ENCODE data around the gene PGM2.

PGM2 gene

GRCh38 chr4:37884855-37885487, 58.5 kb downstream of the PGM2 start:
- Mint-ChIP-seq H3K4me1 (ENCODE audit: low read depth) (peaks cover 32% of the 10 kb centered on the region), H3K4me3 (no peak overlapping the region), H3K27ac (peak overlapping the region; percentile 34), H3K27me3 (peaks cover 8% of the 10 kb centered on the region), H3K36me3 (ENCODE audit: low read depth) (no peaks in the 10 kb centered on the region), H3K9me3 (no peaks in the 10 kb centered on the region)
- intact Hi-C loops (cut with micrococcal nuclease): no loop called here

GRCh38 chr4:37885496-37885895, 59.0 kb downstream of the PGM2 start:
- Mint-ChIP-seq H3K36me3 (ENCODE audit: low read depth) (no peaks in the 10 kb centered on the region), H3K4me3 (no peak overlapping the region), H3K4me1 (ENCODE audit: low read depth) (peaks cover 38% of the 10 kb centered on the region), H3K27ac (peak overlapping the region; percentile 34), H3K27me3 (peaks cover 13% of the 10 kb centered on the region), H3K9me3 (no peaks in the 10 kb centered on the region)
- intact Hi-C loops (cut with micrococcal nuclease): no loop called here

GRCh38 chr4:37889849-37890800, 63.6 kb downstream of the PGM2 start:
- Mint-ChIP-seq H3K27ac (peak overlapping the region; percentile 60), H3K4me3 (peak overlapping the region; percentile 74), H3K4me1 (ENCODE audit: low read depth) (peaks cover 37% of the 10 kb centered on the region), H3K9me3 (no peaks in the 10 kb centered on the region), H3K27me3 (peaks cover 13% of the 10 kb centered on the region), H3K36me3 (ENCODE audit: low read depth) (no peaks in the 10 kb centered on the region)
- intact Hi-C loops (cut with micrococcal nuclease): loop anchor here (10.0 kb wide), 1 partner anchor 65 kb away; the partner anchor contains the start of gene PGM2

- Mint-ChIP-seq H3K4me3 (peak within 1 kb of the TSS; percentile 74), H3K9me3 (no peaks in the 10 kb centered on the region), H3K36me3 (ENCODE audit: low read depth) (no peaks in the 10 kb centered on the region), H3K27me3 (peaks cover 13% of the 10 kb centered on the region), H3K27ac (peak within 1 kb of the TSS; percentile 60), H3K4me1 (ENCODE audit: low read depth) (peaks cover 39% of the 10 kb centered on the region)
- intact Hi-C loops (cut with micrococcal nuclease): loop anchor here (10.0 kb wide), 1 partner anchor 66 kb away; the partner anchor contains the start of gene PGM2
These were observed 64.3 kb downstream of the PGM2 start, which contains the start of gene TBC1D1 for GRCh38 chr4:37890801-37891259. TSS of gene TBC1D1 (plus strand) at chr4:37891084. CDS start at chr4:37902096, 11,012 bp downstream.

- intact Hi-C loops (cut with micrococcal nuclease): loop anchor here (10.0 kb wide), 1 partner anchor 67 kb away; the partner anchor contains the start of gene PGM2
- Mint-ChIP-seq H3K27ac (peak overlapping the region; percentile 60), H3K36me3 (ENCODE audit: low read depth) (no peaks in the 10 kb centered on the region), H3K4me1 (ENCODE audit: low read depth) (peaks cover 40% of the 10 kb centered on the region), H3K4me3 (peak overlapping the region; percentile 74), H3K9me3 (no peaks in the 10 kb centered on the region), H3K27me3 (peaks cover 13% of the 10 kb centered on the region)
These were observed 65.0 kb downstream of the PGM2 start for GRCh38 chr4:37891260-37892159.

- Mint-ChIP-seq H3K27ac (peak overlapping the region; percentile 72), H3K36me3 (ENCODE audit: low read depth) (no peaks in the 10 kb centered on the region), H3K4me1 (ENCODE audit: low read depth) (peaks cover 45% of the 10 kb centered on the region), H3K9me3 (no peaks in the 10 kb centered on the region), H3K27me3 (peaks cover 11% of the 10 kb centered on the region), H3K4me3 (no peak overlapping the region)
- intact Hi-C loops (cut with micrococcal nuclease): loop anchor here (10.0 kb wide), 1 partner anchor 68 kb away; the partner anchor contains the start of gene PGM2
These were observed 66.2 kb downstream of the PGM2 start for GRCh38 chr4:37892641-37893040.

- H3K9me3 Mint-ChIP-seq: no peaks in the 10 kb centered on the region
- H3K4me3 Mint-ChIP-seq: no peak overlapping the region
- peaks cover 45% of the 10 kb centered on the region for H3K4me1 Mint-ChIP-seq (ENCODE audit: low read depth)
- H3K36me3 Mint-ChIP-seq (ENCODE audit: low read depth): no peaks in the 10 kb centered on the region
- peak overlapping the region; percentile 72 for H3K27ac Mint-ChIP-seq
- intact Hi-C loops (cut with micrococcal nuclease): loop anchor here (10.0 kb wide), 1 partner anchor 68 kb away; the partner anchor contains the start of gene PGM2
- H3K27me3 Mint-ChIP-seq: peaks cover 11% of the 10 kb centered on the region
These were observed 66.7 kb downstream of the PGM2 start for GRCh38 chr4:37893164-37893563.

GRCh38 chr4:37895271-37895670, 68.8 kb downstream of the PGM2 start:
- H3K4me1 Mint-ChIP-seq (ENCODE audit: low read depth): peaks cover 46% of the 10 kb centered on the region
- peaks cover 2% of the 10 kb centered on the region for H3K27me3 Mint-ChIP-seq
- intact Hi-C loops (cut with micrococcal nuclease): loop anchor here (5.0 to 10.0 kb wide), 2 partner anchors 52 to 70 kb away; partner anchors contain the start of gene PGM2
- peaks cover 9% of the 10 kb centered on the region for H3K36me3 Mint-ChIP-seq (ENCODE audit: low read depth)
- H3K9me3 Mint-ChIP-seq: no peaks in the 10 kb centered on the region
- no peak overlapping the region for H3K27ac Mint-ChIP-seq
- H3K4me3 Mint-ChIP-seq: no peak overlapping the region

GRCh38 chr4:37896206-37896860, 69.8 kb downstream of the PGM2 start:
- Mint-ChIP-seq H3K27me3 (no peaks in the 10 kb centered on the region), H3K4me1 (ENCODE audit: low read depth) (peaks cover 43% of the 10 kb centered on the region), H3K4me3 (no peak overlapping the region), H3K27ac (peak overlapping the region; percentile 39), H3K9me3 (no peaks in the 10 kb centered on the region), H3K36me3 (ENCODE audit: low read depth) (peaks cover 9% of the 10 kb centered on the region)
- intact Hi-C loops (cut with micrococcal nuclease): loop anchor here (5.0 to 10.0 kb wide), 2 partner anchors 51 to 72 kb away; partner anchors contain the start of gene PGM2

- Mint-ChIP-seq H3K4me3 (no peak overlapping the region), H3K4me1 (ENCODE audit: low read depth) (peaks cover 17% of the 10 kb centered on the region), H3K27me3 (no peaks in the 10 kb centered on the region), H3K36me3 (ENCODE audit: low read depth) (peaks cover 19% of the 10 kb centered on the region), H3K27ac (no peak overlapping the region), H3K9me3 (no peaks in the 10 kb centered on the region)
- intact Hi-C loops (cut with micrococcal nuclease): no loop called here
These were observed 75.7 kb downstream of the PGM2 start for GRCh38 chr4:37902212-37902611.

GRCh38 chr4:37902738-37903693, 76.5 kb downstream of the PGM2 start:
- Mint-ChIP-seq H3K9me3 (no peaks in the 10 kb centered on the region), H3K4me1 (ENCODE audit: low read depth) (peaks cover 24% of the 10 kb centered on the region), H3K36me3 (ENCODE audit: low read depth) (peaks cover 19% of the 10 kb centered on the region), H3K27ac (no peak overlapping the region), H3K27me3 (no peaks in the 10 kb centered on the region), H3K4me3 (no peak overlapping the region)
- intact Hi-C loops (cut with micrococcal nuclease): no loop called here

GRCh38 chr4:37903901-37904300, 77.4 kb downstream of the PGM2 start:
- Mint-ChIP-seq H3K27me3 (no peaks in the 10 kb centered on the region), H3K4me3 (no peak overlapping the region), H3K4me1 (ENCODE audit: low read depth) (peaks cover 26% of the 10 kb centered on the region)

More at GRCh38 chr4:37903901-37904300, 77.4 kb downstream of the PGM2 start:
- H3K27ac Mint-ChIP-seq: no peak overlapping the region
- intact Hi-C loops (cut with micrococcal nuclease): no loop called here
- no peaks in the 10 kb centered on the region for H3K9me3 Mint-ChIP-seq
- peaks cover 19% of the 10 kb centered on the region for H3K36me3 Mint-ChIP-seq (ENCODE audit: low read depth)

All from dendritic cell treated with granulocyte-macrophage colony-stimulating factor and Interleukin-4, amounts not matched to agents 40 ng/mL and 50 ng/mL, for 4 days (primary cell).